BLaER1 (cell line): ENCODE measurements around the gene NT5C.
A peak's percentile ranks its signal among the peaks of the same experiment; 100 is the strongest.

ENCODE experiments used
- H3K27ac ChIP-seq: shearing (Covaris generic); formaldehyde crosslinking; 2 replicates; pipeline ENCODE4 v1.8.1; 2022
- H3K27me3 ChIP-seq: shearing (Covaris generic); formaldehyde crosslinking; 2 replicates; pipeline ENCODE4 v1.8.1; 2022
- H3K36me3 ChIP-seq: shearing (Covaris generic); formaldehyde crosslinking; 2 replicates; pipeline ENCODE4 v1.8.1; 2022
- H3K4me1 ChIP-seq: shearing (Covaris generic); formaldehyde crosslinking; 2 replicates; pipeline ENCODE4 v1.8.1; 2022
- H3K4me2 ChIP-seq: shearing (Covaris generic); formaldehyde crosslinking; 2 replicates; pipeline ENCODE4 v1.8.1; 2022
- H3K4me3 ChIP-seq: shearing (Covaris generic); formaldehyde crosslinking; 2 replicates; pipeline ENCODE4 v1.8.1; 2022
- H3K9ac ChIP-seq: shearing (Covaris generic); formaldehyde crosslinking; 2 replicates; pipeline ENCODE4 v1.8.1; 2022
- H3K9me3 ChIP-seq: shearing (Covaris generic); formaldehyde crosslinking; 2 replicates; pipeline ENCODE4 v1.8.1; 2022
- H4K20me1 ChIP-seq: shearing (Covaris generic); formaldehyde crosslinking; 2 replicates; pipeline ENCODE4 v1.8.1; 2022
- Cebpa-rat ChIP-seq: shearing (Covaris generic); IDR thresholded peaks from 2 replicates; pipeline ENCODE4 v1.8.1; 2022

Gene NT5C

DNA sequence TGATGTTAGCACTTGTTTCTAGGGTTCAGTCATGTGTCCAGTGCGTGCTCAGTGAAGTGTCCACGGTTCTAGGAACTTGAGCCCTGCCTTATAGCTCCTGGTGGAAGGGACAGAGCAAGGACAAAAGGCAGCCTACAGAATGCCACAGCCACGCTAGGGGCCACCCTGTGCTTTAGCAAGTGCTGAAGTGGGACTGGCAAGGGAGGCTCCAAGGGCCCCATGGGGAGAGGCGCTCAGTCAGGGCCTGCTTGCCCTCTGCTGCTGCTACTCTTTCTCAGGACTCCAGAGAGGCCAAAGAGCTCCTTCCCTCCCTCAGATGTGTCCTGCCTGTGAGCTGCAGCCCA is 6.8 kb downstream of the NT5C start:
- 0 out of 2 replicates have a peak overlapping the region, but pooled peaks have one; percentile 55 for H3K27ac ChIP-seq
- peaks cover 51% of the 10 kb centered on the region for H4K20me1 ChIP-seq
- peaks cover 43% of the 10 kb centered on the region for H3K4me1 ChIP-seq
- no peak for TF ChIP-seq Cebpa-rat
- no peaks in the 10 kb centered on the region for H3K27me3 ChIP-seq
- peak overlapping the region; percentile 73 for H3K4me2 ChIP-seq
- no peaks in the 10 kb centered on the region for H3K9me3 ChIP-seq
- no peak overlapping the region for H3K9ac ChIP-seq
- H3K36me3 ChIP-seq: peaks cover 34% of the 10 kb centered on the region
- no peak overlapping the region for H3K4me3 ChIP-seq

GRCh38 chr17:75124041-75124818 is 7.3 kb downstream of the NT5C start:
- Histone ChIP-seq H3K4me2 (peak overlapping the region; percentile 73), H3K4me1 (peaks cover 39% of the 10 kb centered on the region), H3K27ac (peak overlapping the region; percentile 55; the same call in 1 of the 2 replicates), H3K9me3 (no peaks in the 10 kb centered on the region), H3K4me3 (no peak overlapping the region), H4K20me1 (peaks cover 46% of the 10 kb centered on the region; the same call in 1 of the 2 replicates), H3K9ac (no peak overlapping the region), H3K36me3 (peaks cover 33% of the 10 kb centered on the region), H3K27me3 (no peaks in the 10 kb centered on the region)
- no peak for TF ChIP-seq Cebpa-rat

DNA sequence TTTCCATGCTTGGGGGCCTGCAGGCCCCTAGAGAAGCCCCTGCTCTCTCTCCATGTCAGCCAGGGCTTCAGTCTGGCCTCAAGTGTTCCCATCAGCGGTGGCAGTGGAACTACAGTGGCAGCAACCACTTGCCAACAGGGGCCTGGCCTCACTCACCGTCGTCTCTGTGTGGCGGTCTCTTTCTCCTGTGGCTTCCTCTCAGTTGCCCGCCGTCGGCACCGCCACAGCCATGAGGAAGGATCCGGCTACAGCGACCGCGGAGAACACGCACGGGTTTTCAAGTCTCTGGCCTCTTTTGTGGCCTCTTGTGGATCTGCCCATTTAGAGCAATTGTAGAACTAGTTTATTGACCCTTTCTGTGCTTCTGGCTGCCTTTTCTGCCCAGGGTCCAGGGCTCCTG is 13.2 kb downstream of the NT5C start:
- TF ChIP-seq Cebpa-rat: no peak
- no peak overlapping the region for H3K9ac ChIP-seq
- H3K9me3 ChIP-seq: no peaks in the 10 kb centered on the region
- H3K4me1 ChIP-seq: peaks cover 52% of the 10 kb centered on the region
- no peak overlapping the region for H3K27ac ChIP-seq
- H3K4me3 ChIP-seq: no peak overlapping the region
- peak overlapping the region; percentile 96; the same call in 1 of the 2 replicates for H3K4me2 ChIP-seq
- H3K36me3 ChIP-seq: peaks cover 33% of the 10 kb centered on the region
- no peaks in the 10 kb centered on the region for H3K27me3 ChIP-seq
- H4K20me1 ChIP-seq: peaks cover 50% of the 10 kb centered on the region

- peaks cover 33% of the 10 kb centered on the region for H3K36me3 ChIP-seq
- peaks cover 56% of the 10 kb centered on the region for H3K4me1 ChIP-seq
- H3K27me3 ChIP-seq: no peaks in the 10 kb centered on the region
- no peaks in the 10 kb centered on the region for H3K9me3 ChIP-seq
- peaks cover 54% of the 10 kb centered on the region for H4K20me1 ChIP-seq
- peak overlapping the region; percentile 96 for H3K4me2 ChIP-seq
- H3K4me3 ChIP-seq: no peak overlapping the region
- TF ChIP-seq Cebpa-rat: no peak
- H3K9ac ChIP-seq: peak overlapping the region; percentile 25; the same call in 1 of the 2 replicates
- H3K27ac ChIP-seq: no peak overlapping the region
Measured at GRCh38 chr17:75116737-75117136, 14.8 kb downstream of the NT5C start.

- Histone ChIP-seq H3K27me3 (no peaks in the 10 kb centered on the region), H3K9ac (no peak overlapping the region), H3K36me3 (peaks cover 28% of the 10 kb centered on the region), H3K4me3 (no peak overlapping the region), H3K4me2 (peak overlapping the region; percentile 96; the same call in 1 of the 2 replicates), H4K20me1 (peaks cover 47% of the 10 kb centered on the region), H3K4me1 (peaks cover 68% of the 10 kb centered on the region), H3K27ac (no peak overlapping the region), H3K9me3 (no peaks in the 10 kb centered on the region)
- TF ChIP-seq Cebpa-rat: no peak
Measured at GRCh38 chr17:75115555-75115954, 16.0 kb downstream of the NT5C start.

DNA sequence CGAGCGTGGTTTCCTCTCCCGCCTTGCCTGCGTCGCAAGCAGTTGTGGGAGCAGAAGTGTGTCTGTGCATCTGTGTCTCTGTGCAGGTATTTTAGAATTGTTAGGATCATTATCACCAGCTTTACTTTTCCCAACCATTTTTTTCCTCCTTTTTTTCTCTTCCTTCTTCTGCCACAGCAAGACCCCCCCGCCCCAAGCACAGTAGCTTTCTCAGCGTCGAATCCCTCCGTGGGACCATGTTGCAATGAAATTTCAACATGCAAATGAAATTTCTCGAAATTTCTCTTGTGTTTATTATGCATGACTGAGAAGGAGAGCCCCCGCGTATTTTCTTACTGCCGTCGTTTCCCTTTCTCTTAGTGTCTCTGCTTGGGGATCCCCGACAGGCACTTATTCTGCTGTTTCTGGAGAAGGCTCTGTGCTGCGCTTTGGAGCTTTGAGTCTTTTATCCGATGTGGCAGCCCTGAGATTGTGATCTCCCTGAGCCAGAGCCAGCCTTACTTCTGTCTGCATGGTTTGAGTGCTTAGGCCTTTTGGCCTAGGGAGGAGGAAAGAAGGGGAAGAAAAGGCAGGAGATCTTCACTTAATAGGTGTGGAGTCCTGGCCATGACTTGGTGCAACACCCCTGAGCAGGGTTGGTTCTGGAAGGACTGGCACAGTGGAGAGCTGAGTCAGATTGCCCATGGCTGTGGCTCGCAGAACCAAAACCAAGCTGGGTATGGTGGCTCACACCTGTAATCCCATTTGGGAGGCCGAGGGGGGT is 16.8 kb downstream of the NT5C start:
- H3K9me3 ChIP-seq: no peaks in the 10 kb centered on the region
- H3K27ac ChIP-seq: peak overlapping the region; percentile 63; the same call in 1 of the 2 replicates
- H3K4me2 ChIP-seq: peak overlapping the region; percentile 96
- TF ChIP-seq Cebpa-rat: no peak
- peaks cover 72% of the 10 kb centered on the region for H3K4me1 ChIP-seq
- no peaks in the 10 kb centered on the region for H3K27me3 ChIP-seq
- peak overlapping the region; percentile 65 for H3K4me3 ChIP-seq
- H4K20me1 ChIP-seq: peaks cover 47% of the 10 kb centered on the region
- peaks cover 22% of the 10 kb centered on the region for H3K36me3 ChIP-seq
- peak overlapping the region; percentile 76 for H3K9ac ChIP-seq

- Histone ChIP-seq H3K27ac (peak overlapping the region; percentile 63; the same call in 1 of the 2 replicates), H4K20me1 (peaks cover 45% of the 10 kb centered on the region), H3K4me1 (peaks cover 77% of the 10 kb centered on the region), H3K9ac (peak overlapping the region; percentile 76), H3K4me3 (peak overlapping the region; percentile 65), H3K4me2 (peak overlapping the region; percentile 96), H3K27me3 (peaks cover 5% of the 10 kb centered on the region), H3K9me3 (no peaks in the 10 kb centered on the region), H3K36me3 (peaks cover 16% of the 10 kb centered on the region; the same call in 1 of the 2 replicates)
- TF ChIP-seq Cebpa-rat: no peak
Measured at GRCh38 chr17:75113798-75114551, 17.6 kb downstream of the NT5C start.

DNA sequence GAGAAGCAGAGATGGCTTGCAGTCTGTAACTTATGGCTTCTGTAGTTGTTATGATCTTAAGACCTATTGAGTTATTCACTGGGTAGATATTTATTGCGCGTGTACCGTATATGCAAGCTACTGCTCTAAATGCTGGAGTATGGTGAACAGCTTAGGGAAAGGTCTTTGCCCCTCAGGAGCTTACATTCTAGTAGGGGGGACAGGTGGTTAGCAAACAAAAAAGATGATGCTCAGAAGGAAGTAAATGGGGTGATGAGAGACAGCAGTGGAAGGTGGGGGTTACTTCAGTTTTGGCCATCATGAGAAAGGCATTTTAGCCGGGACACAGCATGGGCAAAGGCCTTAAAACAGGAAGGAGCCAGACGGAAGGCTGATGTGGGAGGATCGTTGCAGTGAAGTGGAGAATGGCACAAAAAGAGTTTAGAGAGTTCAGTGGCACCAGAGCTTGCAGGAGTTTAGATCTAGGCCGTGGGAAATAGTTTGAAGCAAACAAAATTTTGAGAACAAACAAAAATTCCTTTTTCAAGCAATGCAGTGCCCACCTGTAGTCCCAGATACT is 19.7 kb downstream of the NT5C start:
- Histone ChIP-seq H3K4me2 (peak overlapping the region; percentile 100), H4K20me1 (peaks cover 24% of the 10 kb centered on the region), H3K9ac (no peak overlapping the region), H3K4me3 (no peak overlapping the region), H3K9me3 (no peaks in the 10 kb centered on the region), H3K36me3 (peaks cover 7% of the 10 kb centered on the region; the same call in 1 of the 2 replicates), H3K27ac (no peak overlapping the region), H3K4me1 (peaks cover 66% of the 10 kb centered on the region), H3K27me3 (peaks cover 16% of the 10 kb centered on the region)
- no peak for TF ChIP-seq Cebpa-rat
